HFF-Myc (cell line): ENCODE data around the gene IL16.

Experiments used
- DNase-seq: peaks from one replicate; pipeline ENCODE4 v3.0.0-alpha.2; 2011; ENCODE audit warnings: low read depth; ENCODE audit errors: extremely low read depth
- H3K4me3 ChIP-seq: replicated peaks from 2 replicates; pipeline ENCODE4 v1.5.1; 2011; ENCODE audit warnings: low read depth, mild to moderate bottlenecking, control low read depth, low read length
- CTCF ChIP-seq: IDR thresholded peaks from 2 replicates; pipeline ENCODE4 v1.5.1; 2012; ENCODE audit warnings: mild to moderate bottlenecking, low read depth, low read length, control low read depth; ENCODE audit errors: missing control alignments

IL16 gene

GRCh38 chr15:81224232-81224631 is 27.6 kb downstream of the IL16 start:
- no peak overlapping the region for H3K4me3 ChIP-seq
- DNase-seq: no peak
- TF ChIP-seq CTCF: no peak

GRCh38 chr15:81225161-81225671 is 28.5 kb downstream of the IL16 start:
- TF ChIP-seq CTCF: no peak
- DNase-seq: no peak
- H3K4me3 ChIP-seq: no peak overlapping the region

- TF ChIP-seq CTCF: no peak
- DNase-seq: no peak
- no peak overlapping the region for H3K4me3 ChIP-seq
These were observed 31.0 kb downstream of the IL16 start for GRCh38 chr15:81227716-81228115.

- DNase-seq: no peak
- TF ChIP-seq CTCF: no peak
- H3K4me3 ChIP-seq: no peak overlapping the region
These were observed 32.9 kb downstream of the IL16 start for GRCh38 chr15:81229586-81229985.

GRCh38 chr15:81235276-81236123 is 38.8 kb downstream of the IL16 start:
- no peak for TF ChIP-seq CTCF
- no peak for DNase-seq
- H3K4me3 ChIP-seq: no peak overlapping the region

GRCh38 chr15:81239190-81239589 is 42.5 kb downstream of the IL16 start:
- no peak for TF ChIP-seq CTCF
- no peak for DNase-seq
- H3K4me3 ChIP-seq: no peak overlapping the region
